ENCODE measurements around the gene SETD7.

Gene SETD7

GRCh38 chr4:139506774-139507173, 49.2 kb downstream of the SETD7 start:
- Histone ChIP-seq H3K27me3 (no peaks in the 10 kb centered on the region), H3K36me3 (peaks cover 35 to 59% (median 48%) of the 10 kb centered on the region in 3 donors), H3K9me3 (no peaks in the 10 kb centered on the region), H3K27ac (no peak overlapping the region), H3K4me3 (no peak overlapping the region), H3K4me1 (no peaks in the 10 kb centered on the region)
- intact Hi-C loops (cut with DNase I; ENCODE audit: low total_unique reads) = no loop called here
- no peak for DNase-seq
- no peak for TF ChIP-seq CTCF (IDR thresholded peaks at IDR 0.05)

GRCh38 chr4:139503622-139504166, 52.3 kb downstream of the SETD7 start:
- no peaks in the 10 kb centered on the region for H3K4me1 ChIP-seq
- no peaks in the 10 kb centered on the region for H3K27me3 ChIP-seq
- H3K4me3 ChIP-seq = no peak overlapping the region
- peaks cover 14 to 30% (median 20%) of the 10 kb centered on the region in 3 donors for H3K36me3 ChIP-seq
- no peak for TF ChIP-seq CTCF (IDR thresholded peaks at IDR 0.05)
- no peak overlapping the region for H3K27ac ChIP-seq
- intact Hi-C loops (cut with DNase I; ENCODE audit: low total_unique reads) = loop anchor here (5.0 kb wide), 1 partner anchor 139 kb away; no protein-coding TSS in a partner anchor
- no peak for DNase-seq
- no peaks in the 10 kb centered on the region for H3K9me3 ChIP-seq

- DNase-seq = no peak
- H3K36me3 ChIP-seq = peaks cover 9 to 17% (median 15%) of the 10 kb centered on the region in 3 donors
- no peak for TF ChIP-seq CTCF (IDR thresholded peaks at IDR 0.05)
- peaks cover 0 to 4% (median 0%) of the 10 kb centered on the region in 4 donors for H3K4me1 ChIP-seq
- no peaks in the 10 kb centered on the region for H3K27me3 ChIP-seq
- H3K27ac ChIP-seq = no peak overlapping the region
- intact Hi-C loops (cut with DNase I; ENCODE audit: low total_unique reads) = loop anchor here (5.0 kb wide), 1 partner anchor 140 kb away; no protein-coding TSS in a partner anchor
- no peak overlapping the region for H3K4me3 ChIP-seq
- H3K9me3 ChIP-seq = no peaks in the 10 kb centered on the region
Observed at GRCh38 chr4:139501927-139502899, 53.8 kb downstream of the SETD7 start.

GRCh38 chr4:139501527-139501926, 54.5 kb downstream of the SETD7 start:
- Histone ChIP-seq H3K27me3 (no peaks in the 10 kb centered on the region), H3K36me3 (peaks cover 9 to 10% (median 9%) of the 10 kb centered on the region in 3 donors), H3K9me3 (no peaks in the 10 kb centered on the region), H3K4me3 (no peak overlapping the region), H3K27ac (no peak overlapping the region), H3K4me1 (peaks cover 0 to 4% (median 0%) of the 10 kb centered on the region in 4 donors)
- TF ChIP-seq CTCF (IDR thresholded peaks at IDR 0.05) = no peak
- DNase-seq = no peak
- intact Hi-C loops (cut with DNase I; ENCODE audit: low total_unique reads) = loop anchor here (5.0 kb wide), 1 partner anchor 141 kb away; no protein-coding TSS in a partner anchor

GRCh38 chr4:139501117-139501516, 54.9 kb downstream of the SETD7 start:
- H3K27ac ChIP-seq = no peak overlapping the region
- H3K36me3 ChIP-seq = peaks cover 8 to 9% (median 9%) of the 10 kb centered on the region in 3 donors
- intact Hi-C loops (cut with DNase I; ENCODE audit: low total_unique reads) = loop anchor here (5.0 kb wide), 1 partner anchor 141 kb away; no protein-coding TSS in a partner anchor

More at GRCh38 chr4:139501117-139501516, 54.9 kb downstream of the SETD7 start:
- H3K27me3 ChIP-seq = no peaks in the 10 kb centered on the region
- H3K9me3 ChIP-seq = no peaks in the 10 kb centered on the region
- no peak overlapping the region for H3K4me3 ChIP-seq
- peaks cover 0 to 4% (median 0%) of the 10 kb centered on the region in 4 donors for H3K4me1 ChIP-seq
- no peak for DNase-seq
- TF ChIP-seq CTCF (IDR thresholded peaks at IDR 0.05) = no peak
